LHCN-M2 (cell line): Measurements from ENCODE around the gene LDLRAD3. TPM values are rescaled to one million over a fixed set of nuclear protein-coding genes. Genes with fewer than 3 reads are reported as not detected.
A peak's percentile ranks its signal among the peaks of the same experiment; 100 is the strongest.
"Not testable (repeated sequence)": the region's sequence is repeated elsewhere in the genome, so short reads cannot be mapped to it uniquely, and the experiment has no call there.

Experiments used
- DNase-seq: peaks from one replicate; pipeline ENCODE4 v3.0.0-alpha.2; 2012; ENCODE audit warnings: low read depth
- total RNA-seq: library from RNA; depleted of rRNA; stranded (reverse); fragments of >200 nt; gene quantifications from 2 replicates; pipeline ENCODE4 v1.2.3, GENCODE V29; 2014

The LDLRAD3 gene
- total RNA-seq, 1 experiment from 2014 or later, result 44.3 TPM

- no peak for DNase-seq
Observed at GRCh38 chr11:36016263-36016662, 72.4 kb downstream of the LDLRAD3 start.

DNA sequence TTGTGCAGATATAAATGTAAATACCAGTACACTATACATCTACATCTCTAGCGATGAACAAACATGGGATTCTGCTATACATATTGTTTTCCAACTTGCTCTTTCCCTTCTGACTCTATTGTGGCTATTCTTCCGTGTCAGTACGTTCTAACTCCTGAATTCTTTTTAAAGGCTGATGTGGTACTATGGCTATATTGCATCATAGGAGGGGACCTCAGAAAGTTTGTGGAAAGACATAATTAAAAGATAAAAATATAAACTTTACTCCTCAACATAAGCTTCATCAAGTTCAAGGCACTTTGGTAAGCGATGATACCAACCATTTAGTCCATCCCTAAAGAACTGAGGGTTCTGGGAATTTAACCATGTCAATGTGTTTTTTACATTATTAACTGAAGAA lies 72.8 kb downstream of the LDLRAD3 start:
- no peak for DNase-seq

DNA sequence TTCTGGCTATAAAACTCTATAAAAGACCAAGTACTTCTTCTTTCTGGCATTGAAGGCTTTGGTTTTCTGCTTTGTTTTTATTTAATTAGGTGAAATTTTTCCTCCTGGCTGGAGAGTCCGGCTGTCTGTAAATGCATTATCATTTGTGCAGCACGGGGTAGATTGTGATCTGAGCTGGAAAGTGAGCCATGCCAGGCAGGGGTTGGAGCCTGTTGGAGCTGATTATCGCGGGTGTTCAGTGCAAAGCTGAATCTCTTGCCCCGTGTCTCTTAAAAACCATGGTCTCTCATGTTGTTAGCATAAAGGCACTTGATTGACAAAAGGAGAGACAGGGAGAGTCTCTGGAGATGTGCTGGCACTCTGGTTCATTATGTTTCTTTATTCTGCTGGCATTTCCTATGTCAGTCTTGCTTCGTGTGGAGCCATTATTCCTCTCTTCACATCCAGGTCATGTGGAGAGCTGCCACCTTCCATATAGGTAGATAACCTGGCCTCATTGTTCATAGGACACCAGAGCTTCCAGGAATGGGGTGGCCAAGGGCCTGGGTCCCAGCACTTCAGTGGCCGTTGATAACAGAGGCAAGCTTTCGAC lies 75.2 kb downstream of the LDLRAD3 start:
- no peak for DNase-seq

DNA sequence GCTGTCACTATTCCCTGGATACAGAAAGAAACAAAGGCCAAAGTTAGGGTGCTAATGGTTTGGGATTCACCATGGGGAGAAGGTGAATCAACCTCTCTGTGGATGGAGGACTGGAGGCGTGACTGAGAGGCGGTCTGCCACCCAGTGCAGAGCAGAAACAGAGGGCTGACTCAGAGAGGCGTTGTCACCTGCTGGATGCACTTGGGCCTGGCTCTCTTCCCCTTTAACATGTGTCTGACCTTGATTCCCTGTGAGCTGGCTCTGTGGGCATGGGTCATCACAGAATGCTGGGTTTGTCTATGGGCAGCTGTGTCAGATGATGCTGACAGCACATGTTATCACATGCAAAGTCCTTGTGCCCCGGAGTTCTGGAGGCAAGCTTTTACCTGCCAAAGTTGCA lies 75.9 kb downstream of the LDLRAD3 start:
- DNase-seq, result peak; percentile 86

DNA sequence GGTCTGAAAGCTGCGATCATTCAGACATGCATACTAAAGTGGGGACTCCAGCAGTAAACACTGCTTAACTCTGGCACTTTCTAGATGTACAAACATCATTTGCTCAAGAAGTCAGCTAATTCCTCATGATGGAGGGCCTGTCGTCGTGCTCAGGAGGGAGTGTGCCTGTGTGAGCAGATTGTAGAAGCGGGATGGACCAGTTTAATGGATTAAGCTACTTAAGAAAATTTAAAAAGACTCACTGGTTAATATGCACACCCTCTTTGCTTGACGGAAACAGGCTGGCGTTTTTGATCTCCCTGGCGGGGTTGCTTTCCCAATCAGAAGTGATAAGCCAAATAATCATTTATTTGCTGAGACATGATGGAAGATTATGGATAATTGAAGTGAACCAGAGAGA lies 79.0 kb downstream of the LDLRAD3 start:
- DNase-seq, result no peak

- peak; percentile 38 for DNase-seq
Observed at GRCh38 chr11:36023922-36024321, 80.1 kb downstream of the LDLRAD3 start.

GRCh38 chr11:36024716-36025115 lies 80.9 kb downstream of the LDLRAD3 start:
- DNase-seq, result no peak

DNA sequence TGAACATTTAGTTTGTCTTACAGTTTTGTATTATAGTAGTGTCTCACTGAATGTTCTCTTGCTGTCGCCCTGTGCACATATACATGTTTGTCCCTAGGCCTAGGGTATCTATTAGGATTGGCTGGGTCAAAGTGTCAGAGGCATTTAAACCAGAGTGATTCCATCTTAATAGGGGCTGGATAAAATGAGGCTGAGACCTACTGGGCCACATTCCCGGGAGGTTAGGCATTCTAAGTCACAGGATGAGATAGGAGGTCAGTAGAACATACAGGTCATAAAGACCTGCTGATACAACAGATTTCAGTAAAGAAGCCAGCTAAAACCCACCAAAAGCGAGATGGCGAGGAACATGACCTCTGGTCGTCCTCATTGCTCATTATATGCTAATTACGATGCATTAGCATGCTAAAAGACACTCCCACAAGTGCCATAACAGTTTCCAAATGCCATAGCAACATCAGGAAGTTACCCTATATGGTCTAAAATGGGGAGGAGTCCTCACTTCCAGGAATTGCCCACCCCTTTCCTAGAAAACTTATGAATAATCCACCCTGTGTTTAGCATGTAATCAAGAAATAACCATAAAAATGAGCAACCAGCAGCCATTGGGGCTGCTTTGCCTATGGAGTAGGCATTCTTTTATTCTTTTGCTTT lies 82.6 kb downstream of the LDLRAD3 start:
- DNase-seq, result no peak

DNA sequence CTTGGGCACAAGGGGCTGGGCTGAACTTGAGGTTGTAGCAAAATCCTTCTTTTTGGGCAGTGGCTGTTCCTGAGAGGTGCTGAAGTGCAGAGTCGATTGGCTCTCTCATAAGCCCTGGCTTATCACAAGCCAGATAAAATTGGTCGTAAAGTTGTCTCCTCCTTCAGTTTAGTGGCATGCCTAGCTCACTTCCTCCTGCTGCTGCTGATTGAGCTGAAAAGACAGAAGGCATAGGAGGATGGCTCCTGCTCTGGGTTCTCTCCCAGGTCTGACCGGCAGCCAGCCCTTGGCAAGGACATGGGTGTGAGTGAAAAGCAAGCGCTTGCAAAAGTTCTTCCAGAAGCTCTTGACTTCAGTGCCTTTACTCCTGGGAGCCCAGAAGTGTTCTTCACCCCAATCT lies 83.9 kb downstream of the LDLRAD3 start:
- DNase-seq, result no peak

- no peak for DNase-seq
Observed at GRCh38 chr11:36029616-36030015, 85.8 kb downstream of the LDLRAD3 start.

- DNase-seq, result peak; percentile 85
Observed at GRCh38 chr11:36030731-36031281, 86.9 kb downstream of the LDLRAD3 start.

DNA sequence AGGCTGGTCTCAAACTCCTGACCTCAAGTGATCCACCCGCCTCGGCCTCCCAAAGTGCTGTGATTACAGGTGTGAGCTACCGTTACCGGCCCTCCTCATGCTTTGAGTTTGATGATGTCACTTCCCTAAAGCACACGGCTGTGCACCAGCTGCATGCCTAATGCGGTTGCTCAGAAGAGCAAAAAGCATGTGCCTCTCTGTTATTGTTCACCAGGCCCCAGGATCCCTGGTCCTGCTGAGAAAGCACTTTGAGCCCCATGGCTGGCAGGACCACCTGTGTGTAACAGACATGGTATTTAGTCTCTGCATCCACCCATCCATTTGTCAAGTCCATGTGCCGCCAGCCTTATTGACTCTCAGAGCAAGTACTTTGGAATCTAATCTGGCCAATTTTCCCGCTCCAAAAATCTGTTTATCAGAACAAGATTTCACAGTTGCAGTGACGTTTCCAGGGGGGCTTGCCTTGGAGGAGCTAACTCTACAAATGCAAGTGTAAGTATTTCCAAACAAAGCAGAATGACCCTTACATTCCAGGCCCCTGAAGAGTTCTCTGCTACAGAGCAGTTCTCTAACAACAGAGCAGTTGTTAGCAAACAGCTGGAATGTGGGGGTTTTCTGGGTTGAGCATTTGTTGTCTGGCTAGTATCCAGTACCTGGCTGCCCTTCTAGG lies 89.4 kb downstream of the LDLRAD3 start:
- no peak for DNase-seq

- DNase-seq, result no peak
Observed at GRCh38 chr11:36033936-36034335, 90.1 kb downstream of the LDLRAD3 start.

GRCh38 chr11:36034551-36035331 lies 90.9 kb downstream of the LDLRAD3 start:
- DNase-seq, result peak; percentile 82

DNA sequence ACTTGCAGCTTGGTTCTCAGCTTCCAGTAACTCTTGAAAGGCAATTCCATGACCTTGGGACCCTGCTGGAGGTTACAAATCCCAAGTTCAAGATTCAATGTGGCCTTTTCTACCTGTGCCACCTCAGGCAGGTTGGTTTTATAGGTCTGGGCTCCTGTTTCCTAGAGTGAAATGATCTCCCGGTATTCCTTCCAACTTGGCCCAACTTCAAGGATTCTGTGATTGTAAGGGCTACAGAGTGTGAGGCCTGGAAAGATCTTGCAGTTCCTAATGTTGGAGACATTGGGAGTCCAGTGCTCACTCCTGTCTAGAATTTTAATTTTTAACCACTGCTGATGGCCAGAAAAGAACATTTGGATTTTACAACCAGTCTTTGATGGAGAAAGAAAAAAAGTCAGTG lies 91.6 kb downstream of the LDLRAD3 start:
- DNase-seq, result no peak

DNA sequence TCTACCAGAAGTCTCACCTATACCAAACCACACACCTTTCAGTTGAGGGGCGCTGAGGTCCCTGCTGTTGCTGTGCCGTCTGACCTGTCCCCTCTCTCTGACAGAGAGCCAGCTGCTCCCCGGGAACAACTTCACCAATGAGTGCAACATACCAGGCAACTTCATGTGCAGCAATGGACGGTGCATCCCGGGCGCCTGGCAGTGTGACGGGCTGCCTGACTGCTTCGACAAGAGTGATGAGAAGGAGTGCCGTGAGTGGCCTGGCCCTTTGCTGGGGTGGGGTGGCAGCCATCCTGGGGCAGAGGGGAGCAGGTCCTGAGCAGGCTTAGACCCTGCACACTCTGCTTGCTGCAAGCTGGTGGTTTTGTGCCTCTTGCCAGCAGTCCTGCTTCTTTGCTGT lies 92.1 kb downstream of the LDLRAD3 start:
- no peak for DNase-seq

DNA sequence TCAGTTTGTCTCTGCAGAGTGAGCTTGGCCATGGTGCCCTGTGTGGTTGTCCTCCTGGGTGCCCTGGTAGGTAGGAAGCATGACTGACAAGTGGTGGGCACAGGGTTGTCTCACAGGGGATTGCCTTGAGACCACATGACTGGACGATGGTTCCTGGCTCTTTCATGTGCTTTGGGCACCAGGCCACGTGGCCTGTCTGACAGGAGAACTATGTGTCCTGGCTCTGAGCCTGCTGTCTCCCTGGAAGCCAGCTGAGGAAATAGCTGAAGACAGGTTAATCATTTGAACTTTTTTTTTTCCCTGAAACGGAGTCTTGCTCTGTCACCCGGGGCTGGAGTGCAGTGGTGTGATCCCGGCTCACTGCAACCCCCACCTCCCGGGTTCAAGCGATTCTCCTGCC lies 93.2 kb downstream of the LDLRAD3 start:
- DNase-seq, result peak; percentile 58

- DNase-seq, result no peak
Observed at GRCh38 chr11:36038541-36038940, 94.7 kb downstream of the LDLRAD3 start.

- DNase-seq, result no peak
Observed at GRCh38 chr11:36039471-36039870, 95.6 kb downstream of the LDLRAD3 start.

DNA sequence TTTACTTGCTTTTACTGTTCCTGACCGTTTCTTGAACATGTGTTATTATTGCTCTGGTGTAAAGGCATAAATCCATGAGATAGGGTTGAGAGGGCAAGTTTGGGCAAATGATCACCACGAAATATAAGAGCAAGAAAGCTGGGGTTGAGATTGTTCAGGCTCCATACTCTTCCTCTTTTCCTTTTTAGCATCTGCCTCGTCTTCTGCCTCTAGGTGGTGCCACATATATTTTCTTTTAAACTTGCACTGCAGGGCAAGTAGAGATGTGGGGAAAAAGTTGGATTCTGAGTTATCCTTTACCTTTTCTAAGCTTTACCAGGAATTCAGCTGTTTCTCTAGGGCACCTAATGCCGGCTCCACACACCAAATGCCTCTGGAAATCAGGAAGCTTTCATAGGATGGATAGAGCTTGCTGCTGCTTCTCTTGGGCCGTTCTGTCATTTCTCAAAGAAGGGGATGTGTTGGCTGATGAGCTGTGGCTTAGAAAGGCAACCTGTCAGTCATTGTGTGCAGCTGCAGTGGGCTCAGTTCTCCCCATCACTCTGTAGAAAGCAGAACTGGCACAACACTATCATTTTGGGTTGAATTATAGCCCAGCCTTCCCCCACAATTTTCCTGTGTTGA lies 98.2 kb downstream of the LDLRAD3 start:
- peak; percentile 29 for DNase-seq

- DNase-seq, result no peak
Observed at GRCh38 chr11:36044636-36045035, 100.8 kb downstream of the LDLRAD3 start.

DNA sequence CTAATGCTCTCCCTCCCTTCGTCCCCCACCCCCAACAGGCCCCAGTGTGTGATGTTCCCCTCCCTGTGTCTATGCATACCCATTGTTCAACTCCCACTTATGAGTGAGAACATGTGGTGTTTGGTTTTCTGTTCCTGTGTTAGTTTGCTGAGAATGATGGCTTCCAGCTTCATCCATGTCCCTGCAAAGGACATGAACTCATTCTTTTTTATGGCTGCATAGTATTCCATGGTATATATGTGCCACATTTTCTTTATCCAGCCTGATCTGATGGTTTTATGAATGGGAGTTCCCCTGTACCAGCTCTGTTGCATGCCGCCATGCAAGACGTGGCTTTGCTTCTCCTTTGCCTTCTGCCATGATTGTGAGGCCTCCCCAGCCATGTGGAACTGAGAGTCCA lies 102.1 kb downstream of the LDLRAD3 start:
- DNase-seq, result not testable (repeated sequence)
